C4-2B (cell line): ENCODE measurements around the gene SKI.

Experiments used
- CTCF ChIP-seq: fragments of 450-650 bp; conservative IDR thresholded peaks from 2 replicates; pipeline ENCODE4 v1.5.1; 2017; ENCODE audit warnings: mild to moderate bottlenecking
- ZFX ChIP-seq: fragments of 450-650 bp; IDR thresholded peaks from 2 replicates; pipeline ENCODE4 v1.6.1; 2017

GRCh38 chr1:2251363-2251762 lies 23.2 kb downstream of the SKI start:
- TF ChIP-seq CTCF = no peak
- TF ChIP-seq ZFX = no peak
